ENCODE measurements around the gene GDE1.

The GDE1 gene

DNA sequence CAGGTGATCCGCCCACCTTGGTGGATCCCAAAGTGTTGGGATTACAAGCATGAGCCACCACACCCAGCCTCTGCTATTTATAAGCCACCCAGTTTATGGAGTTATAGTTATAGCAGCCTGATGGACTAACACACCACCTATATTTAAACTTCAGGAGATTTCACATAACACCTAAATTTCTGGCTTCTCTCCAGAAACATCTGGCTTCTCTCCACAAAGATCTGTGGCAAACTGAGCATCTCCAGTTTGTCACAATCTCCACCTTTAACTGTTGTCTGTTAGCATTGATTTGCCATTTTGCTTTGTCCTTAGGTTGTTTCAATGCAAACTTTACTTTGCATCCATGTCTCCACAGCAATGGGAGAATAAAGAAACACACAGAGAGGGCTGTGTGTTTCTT lies 39.6 kb downstream of the GDE1 start:
- Histone ChIP-seq H3K27me3 (ENCODE audit: insufficient read depth, low read depth, severe bottlenecking) (no peaks in the 10 kb centered on the region), H3K36me3 (no peaks in the 10 kb centered on the region), H3K9me3 (ENCODE audit: severe bottlenecking) (no peaks in the 10 kb centered on the region), H3K4me3 (ENCODE audit: low read depth, low read length) (no peak overlapping the region), H3K27ac (no peak overlapping the region)
- DNase-seq, result no peak
- TF ChIP-seq, protein P1, sequence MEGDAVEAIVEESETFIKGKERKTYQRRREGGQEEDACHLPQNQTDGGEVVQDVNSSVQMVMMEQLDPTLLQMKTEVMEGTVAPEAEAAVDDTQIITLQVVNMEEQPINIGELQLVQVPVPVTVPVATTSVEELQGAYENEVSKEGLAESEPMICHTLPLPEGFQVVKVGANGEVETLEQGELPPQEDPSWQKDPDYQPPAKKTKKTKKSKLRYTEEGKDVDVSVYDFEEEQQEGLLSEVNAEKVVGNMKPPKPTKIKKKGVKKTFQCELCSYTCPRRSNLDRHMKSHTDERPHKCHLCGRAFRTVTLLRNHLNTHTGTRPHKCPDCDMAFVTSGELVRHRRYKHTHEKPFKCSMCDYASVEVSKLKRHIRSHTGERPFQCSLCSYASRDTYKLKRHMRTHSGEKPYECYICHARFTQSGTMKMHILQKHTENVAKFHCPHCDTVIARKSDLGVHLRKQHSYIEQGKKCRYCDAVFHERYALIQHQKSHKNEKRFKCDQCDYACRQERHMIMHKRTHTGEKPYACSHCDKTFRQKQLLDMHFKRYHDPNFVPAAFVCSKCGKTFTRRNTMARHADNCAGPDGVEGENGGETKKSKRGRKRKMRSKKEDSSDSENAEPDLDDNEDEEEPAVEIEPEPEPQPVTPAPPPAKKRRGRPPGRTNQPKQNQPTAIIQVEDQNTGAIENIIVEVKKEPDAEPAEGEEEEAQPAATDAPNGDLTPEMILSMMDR (IDR thresholded peaks at IDR 0.05; ENCODE audit: low read depth, low read length), result no peak

GRCh38 chr16:19481769-19482168 lies 40.1 kb downstream of the GDE1 start:
- TF ChIP-seq, protein P1 (IDR thresholded peaks at IDR 0.05; ENCODE audit: low read depth, low read length), result no peak
- Histone ChIP-seq H3K36me3 (no peaks in the 10 kb centered on the region), H3K27ac (no peak overlapping the region), H3K27me3 (ENCODE audit: insufficient read depth, low read depth, severe bottlenecking) (no peaks in the 10 kb centered on the region), H3K4me3 (ENCODE audit: low read depth, low read length) (no peak overlapping the region), H3K9me3 (ENCODE audit: severe bottlenecking) (no peaks in the 10 kb centered on the region)
- no peak for DNase-seq

DNA sequence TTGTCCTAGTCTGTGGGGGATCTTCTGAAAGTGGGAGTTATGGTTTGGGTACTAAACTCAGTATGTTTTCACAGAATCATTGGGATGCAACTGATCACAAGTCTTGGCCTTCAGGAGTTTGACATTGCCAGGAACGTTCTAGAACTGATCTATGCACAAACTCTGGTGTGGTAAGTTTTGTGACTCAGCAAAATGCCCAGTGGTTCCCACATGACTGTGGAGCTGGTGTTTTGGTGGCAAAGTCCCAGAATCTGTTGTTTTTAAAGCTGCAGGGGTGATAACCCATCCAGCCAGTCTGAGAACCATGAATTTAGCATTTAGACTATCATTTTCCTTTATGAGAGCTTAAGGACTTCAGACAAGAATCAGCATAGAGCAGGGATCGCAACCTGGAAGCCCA lies 40.6 kb downstream of the GDE1 start:
- Histone ChIP-seq H3K27ac (no peak overlapping the region), H3K4me3 (ENCODE audit: low read depth, low read length) (no peak overlapping the region), H3K36me3 (no peaks in the 10 kb centered on the region), H3K9me3 (ENCODE audit: severe bottlenecking) (no peaks in the 10 kb centered on the region), H3K27me3 (ENCODE audit: insufficient read depth, low read depth, severe bottlenecking) (no peaks in the 10 kb centered on the region)
- TF ChIP-seq, protein P1 (IDR thresholded peaks at IDR 0.05; ENCODE audit: low read depth, low read length), result no peak
- DNase-seq, result no peak

DNA sequence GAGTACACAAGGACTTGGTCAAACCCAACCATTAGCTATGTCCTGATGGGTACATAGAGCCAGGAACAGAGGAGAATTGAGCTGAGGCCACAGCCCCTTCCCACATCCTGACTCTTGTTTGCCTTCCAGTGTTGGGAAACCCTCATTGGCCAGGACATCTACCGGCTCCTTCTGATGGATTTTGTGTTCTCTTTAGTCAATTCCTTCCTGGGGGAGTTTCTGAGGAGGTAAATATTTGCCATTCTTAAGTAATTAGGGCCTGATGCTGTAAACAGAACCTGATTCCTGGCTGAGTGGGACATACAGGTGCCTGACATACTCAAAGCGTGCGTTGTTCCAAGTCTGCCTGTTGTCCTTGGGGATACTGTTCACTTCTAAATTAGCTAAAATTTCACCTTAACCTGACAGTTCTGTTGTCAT lies 42.6 kb downstream of the GDE1 start:
- TF ChIP-seq, protein P1 (IDR thresholded peaks at IDR 0.05; ENCODE audit: low read depth, low read length), result no peak
- H3K27me3 ChIP-seq (ENCODE audit: insufficient read depth, low read depth, severe bottlenecking), result no peaks in the 10 kb centered on the region
- H3K9me3 ChIP-seq (ENCODE audit: severe bottlenecking), result no peaks in the 10 kb centered on the region
- no peak overlapping the region for H3K27ac ChIP-seq
- no peak overlapping the region for H3K4me3 ChIP-seq (ENCODE audit: low read depth, low read length)
- H3K36me3 ChIP-seq, result no peaks in the 10 kb centered on the region
- DNase-seq, result no peak

GRCh38 chr16:19478505-19478904 lies 43.4 kb downstream of the GDE1 start:
- Histone ChIP-seq H3K27ac (no peak overlapping the region), H3K4me3 (ENCODE audit: low read depth, low read length) (no peak overlapping the region), H3K27me3 (ENCODE audit: insufficient read depth, low read depth, severe bottlenecking) (no peaks in the 10 kb centered on the region), H3K9me3 (ENCODE audit: severe bottlenecking) (no peaks in the 10 kb centered on the region), H3K36me3 (no peaks in the 10 kb centered on the region)
- TF ChIP-seq, protein P1 (IDR thresholded peaks at IDR 0.05; ENCODE audit: low read depth, low read length), result no peak
- DNase-seq, result no peak

DNA sequence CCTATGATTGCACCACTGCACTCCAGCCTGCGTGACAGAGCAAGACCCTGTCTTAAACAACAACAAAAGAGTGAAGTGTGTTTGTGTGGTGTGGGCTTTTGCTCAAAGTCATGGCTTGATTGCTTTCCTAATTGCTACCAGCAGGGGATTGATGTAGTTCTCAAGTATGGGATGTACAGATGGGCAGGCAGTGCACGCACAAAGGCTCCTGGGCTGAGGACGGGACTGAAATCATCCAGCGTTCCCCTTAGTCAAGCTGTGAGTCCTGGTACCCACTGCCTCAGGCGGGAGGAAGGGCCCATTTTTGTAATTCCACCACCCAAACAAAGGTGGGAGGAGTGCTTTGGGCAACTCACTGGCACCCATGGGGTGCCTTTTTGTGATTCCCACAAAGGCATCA lies 47.3 kb downstream of the GDE1 start:
- H3K27ac ChIP-seq, result no peak overlapping the region
- no peak overlapping the region for H3K4me3 ChIP-seq (ENCODE audit: low read depth, low read length)
- H3K9me3 ChIP-seq (ENCODE audit: severe bottlenecking), result no peaks in the 10 kb centered on the region
- no peak for DNase-seq
- peaks cover 2% of the 10 kb centered on the region for H3K27me3 ChIP-seq (ENCODE audit: insufficient read depth, low read depth, severe bottlenecking)
- TF ChIP-seq, protein P1 (IDR thresholded peaks at IDR 0.05; ENCODE audit: low read depth, low read length), result no peak
- H3K36me3 ChIP-seq, result no peaks in the 10 kb centered on the region
